ENCODE data around the gene THADA. TPM values are rescaled to one million over a fixed set of nuclear protein-coding genes. Genes with fewer than 3 reads are reported as not detected.

The THADA gene
- total and polyA plus RNA-seq, 2 donors (not counting 3 experiments of a cell fraction or from before 2014, with no cell fraction given): 22.6 to 25.3 TPM

GRCh38 chr2:43311276-43311675 is 284.6 kb downstream of the THADA start:
- no TSS peak for BruUV-seq (replicated peaks)
- H4K20me1 ChIP-seq (replicated peaks; ENCODE audit: control insufficient read depth, extremely low read depth, insufficient read depth, low read length): no peaks in the 10 kb centered on the region
- CTCF ChIA-PET: no interaction called here
- no peak overlapping the region for H2AFZ ChIP-seq (ENCODE audit: low read depth, low read length)
- no peak for FAIRE-seq
- no peaks in the 10 kb centered on the region for H3K79me2 ChIP-seq (ENCODE audit: control insufficient read depth, insufficient read depth, low read length)
- H3K4me3 ChIP-seq (replicated peaks in 1 of 3; ENCODE audit: insufficient read depth in 1 of 3, low read depth in 1 of 3, low read length in 3 of 3): no peak overlapping the region
- H3K27me3 ChIP-seq (ENCODE audit: control insufficient read depth in 2 of 2, insufficient read depth in 2 of 2, low read length in 2 of 2): no peaks in the 10 kb centered on the region
- H3K27ac ChIP-seq (ENCODE audit: insufficient read depth, low read depth, low read length): no peak overlapping the region
- no peaks in the 10 kb centered on the region for H3K9me1 ChIP-seq (replicated peaks; ENCODE audit: control insufficient read depth, extremely low read depth, insufficient read depth, low read length)
- TF ChIP-seq MAX (IDR thresholded peaks at IDR 0.05; ENCODE audit: insufficient read depth, insufficient read length) (no peak), MYC (IDR thresholded peaks at IDR 0.05; ENCODE audit: low read depth, low read length) (no peak), GATA2 (IDR thresholded peaks at IDR 0.05; ENCODE audit: insufficient read depth, insufficient read length, low read depth, low read length) (no peak), FOS (IDR thresholded peaks at IDR 0.05; ENCODE audit: borderline replicate concordance, insufficient read depth, low read length) (no peak), POLR2AphosphoS5 (IDR thresholded peaks at IDR 0.05; ENCODE audit: insufficient read depth, low read depth, low read length) (no peak), CTCF (IDR thresholded peaks at IDR 0.05; ENCODE audit: extremely low read depth in 1 of 2, insufficient read depth in 1 of 2, low read depth in 1 of 2, low read length in 2 of 2) (no peak), JUN (IDR thresholded peaks at IDR 0.05; ENCODE audit: borderline replicate concordance, insufficient read depth, insufficient read length, low read depth) (no peak), POLR2A (IDR thresholded peaks at IDR 0.05; ENCODE audit: low read depth, low read length) (no peak), EZH2 (IDR thresholded peaks at IDR 0.05; ENCODE audit: borderline replicate concordance, low read depth, low read length, severe bottlenecking) (no peak)
- intact Hi-C loops (cut with micrococcal nuclease): no loop called here
- H3K4me2 ChIP-seq (ENCODE audit: insufficient read depth, low read length): no peak overlapping the region
- POLR2A ChIA-PET: no interaction called here
- no peaks in the 10 kb centered on the region for H3K9me3 ChIP-seq (replicated peaks; ENCODE audit: control insufficient read depth, insufficient read depth, low read length)
- no peaks in the 10 kb centered on the region for H3K36me3 ChIP-seq (ENCODE audit: control insufficient read depth in 2 of 2, extremely low read depth in 1 of 2, insufficient read depth in 2 of 2, low read length in 2 of 2)
- H3K4me1 ChIP-seq (ENCODE audit: control insufficient read depth, extremely low read depth, insufficient read depth, low read length): peaks cover 5% of the 10 kb centered on the region
- H3K9ac ChIP-seq (replicated peaks; ENCODE audit: extremely low read depth, insufficient read depth, low read length): no peak overlapping the region
- dilution Hi-C loops (cut with MboI; ENCODE audit: extremely low pct_ligation_motif_present, low sequenced_read_pairs): no loop called here
- peak; percentile 56 for DNase-seq (ENCODE audit: low read depth, low spot score)

Data from endothelial cell of umbilical vein (primary cell).